PC-3 (cell line): ENCODE data around the gene KIAA0040.

Experiments
- CTCF ChIP-seq: fragments of 300-600 bp; sonication (generic); conservative IDR thresholded peaks from 2 replicates; pipeline ENCODE4 v1.5.1; 2017; ENCODE audit warnings: antibody characterized with exemption, low read depth, mild to moderate bottlenecking, low read length
- EZH2phosphoT487 ChIP-seq: fragments of 300-600 bp; sonication (generic); IDR thresholded peaks from 2 replicates; pipeline ENCODE4 v1.6.1; 2018; ENCODE audit warnings: mild to moderate bottlenecking, antibody characterized with exemption, low read length, borderline replicate concordance

- TF ChIP-seq CTCF (no peak), EZH2phosphoT487 (no peak)
These were observed 943 bp upstream of the KIAA0040 start for GRCh38 chr1:175193527-175193910.
